H1 (cell line): Measurements from ENCODE around the gene CA10. TPM values are rescaled to one million over a fixed set of nuclear protein-coding genes. Genes with fewer than 3 reads are reported as not detected.

Experiments
- EP300 ChIP-seq, 2 experiments: IDR thresholded peaks; 1 replicate in 1 of 2; 2 replicates in 1 of 2; pipeline ENCODE4 v1.6.1; 2011 to 2012; ENCODE audit warnings: low read depth in 2 of 2, low read length in 2 of 2, mild to moderate bottlenecking in 2 of 2, borderline replicate concordance in 1 of 2, inconsistent platforms in 1 of 2, moderate library complexity in 1 of 2
- NANOG ChIP-seq: IDR thresholded peaks from 2 replicates; pipeline ENCODE4 v1.6.1; 2011; ENCODE audit warnings: low read length, low read depth, mild to moderate bottlenecking, inconsistent platforms; ENCODE audit not compliant: insufficient read depth, poor library complexity, severe bottlenecking
- SIX5 ChIP-seq: IDR thresholded peaks from 2 replicates; pipeline ENCODE4 v1.6.1; 2011; ENCODE audit warnings: mild to moderate bottlenecking, low read depth, low read length
- SP1 ChIP-seq: IDR thresholded peaks from 2 replicates; pipeline ENCODE4 v1.6.1; 2011; ENCODE audit warnings: low read depth, low read length
- YY1 ChIP-seq: IDR thresholded peaks from 2 replicates; pipeline ENCODE4 v1.6.1; 2011; ENCODE audit warnings: low read depth, mild to moderate bottlenecking, low read length
- polyA plus RNA-seq, 7 experiments: library from polyadenylated mRNA; depleted of rRNA in 3 of 7; stranded (reverse) in 5 of 7; unstranded in 2 of 7; fragments of >200 nt in 5 of 7; fragments of 200-250 nt in 2 of 7; gene quantifications; 1 replicate in 5 of 7; 2 replicates in 1 of 7; 4 replicates in 1 of 7; pipeline versions ENCODE4 v1.2.1 to v1.2.3, GENCODE V29; 2011 to 2013; ENCODE audit warnings: missing spikeins in 2 of 7, mixed read lengths in 2 of 7
- total RNA-seq: library from RNA; stranded (reverse); fragmentation: NEBNext Ultra II Directional; extraction: Animal tissue kit (Norgen Biotek cat#: 25700); gene quantifications from 2 replicates; pipeline ENCODE4 v1.2.1, GENCODE V29; 2021
- TF ChIP-seq, protein P1 (sequence below), 3 experiments: IDR thresholded peaks; 1 replicate in 2 of 3; 2 replicates in 1 of 3; pipeline versions ENCODE4 v1.5.1 to v1.6.1; 2011; ENCODE audit warnings: low read length in 3 of 3, mild to moderate bottlenecking in 3 of 3, inconsistent platforms in 2 of 3, low read depth in 1 of 3, moderate library complexity in 1 of 3; ENCODE audit not compliant: insufficient read depth in 1 of 3; ENCODE audit errors: control extremely low read depth in 1 of 3
- TF ChIP-seq, protein P2 (sequence below): IDR thresholded peaks from 2 replicates; pipeline ENCODE4 v1.6.1; 2012; ENCODE audit warnings: low read length, inconsistent platforms

CA10 gene
- total and polyA plus RNA-seq, 2 of the 8 experiments (the other 6 are each of a cell fraction or from before 2014, with no cell fraction given): 0.60 to 0.63 TPM

DNA sequence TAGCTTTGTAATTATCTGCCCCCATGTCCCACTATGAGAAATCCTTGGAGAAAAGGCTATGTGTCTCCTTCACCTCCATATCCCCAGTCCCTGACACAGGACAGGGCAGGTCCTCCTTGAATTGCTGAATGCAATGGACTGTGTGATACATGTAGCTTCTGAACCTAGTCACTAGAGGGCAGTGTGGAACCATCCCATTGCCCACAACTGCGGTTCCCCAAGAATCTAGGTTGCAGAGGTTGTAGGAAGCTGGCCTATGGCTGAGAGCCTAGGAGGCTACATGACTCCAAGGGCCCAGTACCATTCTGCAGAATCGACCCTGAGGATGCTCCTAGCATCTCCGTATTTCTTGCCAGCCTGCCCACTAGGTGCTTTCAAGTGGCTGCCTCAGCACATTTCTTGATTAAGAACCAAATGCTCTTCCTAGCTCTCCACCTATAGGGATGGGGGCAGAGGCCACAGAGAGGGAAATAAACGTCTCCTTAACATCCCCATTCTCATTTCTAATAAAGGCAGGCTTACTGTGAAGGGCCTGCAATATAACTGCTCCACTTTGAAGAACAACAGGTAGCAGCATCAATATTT lies 394.0 kb downstream of the CA10 start (continued):
- TF ChIP-seq, protein P1, sequence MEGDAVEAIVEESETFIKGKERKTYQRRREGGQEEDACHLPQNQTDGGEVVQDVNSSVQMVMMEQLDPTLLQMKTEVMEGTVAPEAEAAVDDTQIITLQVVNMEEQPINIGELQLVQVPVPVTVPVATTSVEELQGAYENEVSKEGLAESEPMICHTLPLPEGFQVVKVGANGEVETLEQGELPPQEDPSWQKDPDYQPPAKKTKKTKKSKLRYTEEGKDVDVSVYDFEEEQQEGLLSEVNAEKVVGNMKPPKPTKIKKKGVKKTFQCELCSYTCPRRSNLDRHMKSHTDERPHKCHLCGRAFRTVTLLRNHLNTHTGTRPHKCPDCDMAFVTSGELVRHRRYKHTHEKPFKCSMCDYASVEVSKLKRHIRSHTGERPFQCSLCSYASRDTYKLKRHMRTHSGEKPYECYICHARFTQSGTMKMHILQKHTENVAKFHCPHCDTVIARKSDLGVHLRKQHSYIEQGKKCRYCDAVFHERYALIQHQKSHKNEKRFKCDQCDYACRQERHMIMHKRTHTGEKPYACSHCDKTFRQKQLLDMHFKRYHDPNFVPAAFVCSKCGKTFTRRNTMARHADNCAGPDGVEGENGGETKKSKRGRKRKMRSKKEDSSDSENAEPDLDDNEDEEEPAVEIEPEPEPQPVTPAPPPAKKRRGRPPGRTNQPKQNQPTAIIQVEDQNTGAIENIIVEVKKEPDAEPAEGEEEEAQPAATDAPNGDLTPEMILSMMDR (IDR thresholded peaks at IDR 0.05; ENCODE audit: control extremely low read depth in 1 of 3, insufficient read depth in 1 of 3, low read depth in 1 of 3, low read length in 3 of 3): peak; percentile 68 to 96 (median 88)
- TF ChIP-seq SP1 (no peak), YY1 (peak; percentile 47; the same call in 1 of the 2 replicates), EP300 (IDR thresholded peaks at IDR 0.05; ENCODE audit: borderline replicate concordance in 1 of 2, low read depth in 2 of 2, low read length in 2 of 2) (no peak), SIX5 (no peak), NANOG (no peak)
- TF ChIP-seq, protein P2, sequence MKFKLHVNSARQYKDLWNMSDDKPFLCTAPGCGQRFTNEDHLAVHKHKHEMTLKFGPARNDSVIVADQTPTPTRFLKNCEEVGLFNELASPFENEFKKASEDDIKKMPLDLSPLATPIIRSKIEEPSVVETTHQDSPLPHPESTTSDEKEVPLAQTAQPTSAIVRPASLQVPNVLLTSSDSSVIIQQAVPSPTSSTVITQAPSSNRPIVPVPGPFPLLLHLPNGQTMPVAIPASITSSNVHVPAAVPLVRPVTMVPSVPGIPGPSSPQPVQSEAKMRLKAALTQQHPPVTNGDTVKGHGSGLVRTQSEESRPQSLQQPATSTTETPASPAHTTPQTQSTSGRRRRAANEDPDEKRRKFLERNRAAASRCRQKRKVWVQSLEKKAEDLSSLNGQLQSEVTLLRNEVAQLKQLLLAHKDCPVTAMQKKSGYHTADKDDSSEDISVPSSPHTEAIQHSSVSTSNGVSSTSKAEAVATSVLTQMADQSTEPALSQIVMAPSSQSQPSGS: no peak
